HG02610 (cell line): ENCODE results near the gene FAM3A.

Experiments used
- ATAC-seq: cut with Tn5 transposase; IDR thresholded peaks from one replicate; pipeline ENCODE4 v1.9.1; 2021; ENCODE audit warnings: mild to moderate bottlenecking, moderate library complexity; ENCODE audit not compliant: unreplicated experiment

FAM3A gene

DNA sequence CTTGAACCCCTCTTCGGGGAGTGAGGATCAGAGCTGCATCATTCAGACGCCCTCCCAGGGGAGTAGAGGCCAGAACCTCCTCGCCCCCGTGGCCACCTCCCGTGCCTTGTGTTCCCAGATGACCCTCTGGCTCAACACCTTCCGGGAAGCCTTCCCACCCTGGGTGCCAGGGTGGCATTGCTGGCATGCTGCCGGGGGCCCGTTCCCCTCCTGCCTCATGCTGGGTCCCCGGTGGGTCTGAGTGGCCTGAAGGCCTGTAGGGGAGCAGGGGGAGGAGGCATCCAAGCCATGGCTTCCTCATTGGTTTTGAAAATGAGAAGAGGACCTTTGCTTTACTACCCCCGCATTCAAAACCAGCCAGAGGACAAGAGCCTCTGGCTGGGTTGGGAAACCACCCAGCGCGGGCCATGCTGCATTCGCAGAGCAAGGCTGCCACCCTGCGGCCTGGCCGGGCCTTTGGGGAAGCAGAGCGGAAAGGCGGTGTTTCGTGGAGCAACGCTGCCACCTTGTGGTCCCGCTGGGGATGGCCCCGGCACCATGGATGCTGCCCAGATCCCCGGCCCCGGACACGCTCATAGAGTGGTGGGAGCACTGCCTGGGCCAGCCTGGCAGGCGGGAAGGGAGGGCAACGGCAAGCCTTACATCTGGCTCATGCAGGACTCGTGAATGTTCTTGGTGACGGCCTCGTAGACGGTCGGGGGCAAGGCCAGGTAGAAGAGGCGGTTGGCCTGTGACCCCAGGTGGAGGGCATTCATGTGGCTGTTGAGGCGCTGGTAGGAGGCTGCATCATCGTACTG lies 18.7 kb upstream of the FAM3A start:
- ATAC-seq, result peak; percentile 68

DNA sequence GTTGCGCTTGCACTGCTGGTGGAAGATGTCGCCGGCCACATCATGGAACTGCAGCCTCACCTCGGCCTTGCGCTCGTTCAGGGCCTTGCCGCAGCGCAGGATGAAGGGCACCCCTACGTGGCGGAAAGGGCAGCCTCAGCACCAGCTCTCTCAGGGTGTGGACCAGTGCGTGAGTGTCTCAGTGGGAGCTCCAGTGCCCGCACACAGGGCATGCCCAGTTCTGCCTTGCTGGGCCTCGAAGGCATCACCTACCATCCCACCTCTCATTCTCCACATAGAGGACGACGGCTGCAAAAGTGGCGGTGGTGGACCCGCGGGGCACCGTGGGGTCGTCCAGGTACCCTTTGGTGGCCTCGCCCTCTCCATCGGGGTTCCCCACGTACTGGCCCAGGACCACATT lies 16.7 kb upstream of the FAM3A start:
- no peak for ATAC-seq

DNA sequence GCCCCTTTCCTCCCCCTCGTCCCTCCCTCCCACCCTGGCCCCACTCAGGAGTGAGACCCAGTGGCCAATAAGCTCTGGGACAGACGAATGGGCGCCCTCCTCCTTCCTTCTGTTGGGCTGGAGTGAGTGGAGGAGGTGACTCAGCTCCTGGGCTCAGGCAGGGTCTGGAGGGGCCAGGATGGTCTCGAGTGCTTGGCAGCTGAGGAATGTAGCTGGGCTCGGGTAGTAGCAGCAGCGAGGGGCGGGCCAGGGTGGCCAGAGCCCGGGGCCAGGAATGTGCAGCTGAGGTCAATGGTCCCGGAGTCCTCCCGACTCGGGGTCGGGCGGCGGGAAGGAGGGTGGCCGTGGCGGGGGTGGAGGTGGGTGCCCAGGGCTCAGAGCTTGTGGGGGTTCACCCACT lies 15.6 kb upstream of the FAM3A start:
- ATAC-seq, result no peak

DNA sequence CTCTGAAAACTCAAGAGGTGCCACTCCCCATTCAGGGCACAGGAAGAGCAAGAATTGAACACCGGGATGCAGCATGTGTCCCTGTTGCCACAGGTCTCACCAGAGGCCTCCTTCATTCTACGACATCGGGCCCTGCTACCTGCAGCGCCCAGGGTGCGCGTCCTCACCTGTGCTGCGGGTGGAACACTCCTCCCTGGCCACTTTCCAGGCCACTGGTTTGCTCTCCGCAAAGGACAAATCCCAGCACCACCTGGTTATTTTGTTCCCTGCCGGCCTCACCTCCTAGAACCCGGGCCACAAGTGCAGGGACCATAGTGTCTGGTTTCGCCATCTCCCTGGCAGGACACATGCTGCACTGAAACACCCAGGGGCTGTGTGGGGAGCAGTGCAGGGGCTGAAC lies 14.3 kb upstream of the FAM3A start:
- no peak for ATAC-seq

DNA sequence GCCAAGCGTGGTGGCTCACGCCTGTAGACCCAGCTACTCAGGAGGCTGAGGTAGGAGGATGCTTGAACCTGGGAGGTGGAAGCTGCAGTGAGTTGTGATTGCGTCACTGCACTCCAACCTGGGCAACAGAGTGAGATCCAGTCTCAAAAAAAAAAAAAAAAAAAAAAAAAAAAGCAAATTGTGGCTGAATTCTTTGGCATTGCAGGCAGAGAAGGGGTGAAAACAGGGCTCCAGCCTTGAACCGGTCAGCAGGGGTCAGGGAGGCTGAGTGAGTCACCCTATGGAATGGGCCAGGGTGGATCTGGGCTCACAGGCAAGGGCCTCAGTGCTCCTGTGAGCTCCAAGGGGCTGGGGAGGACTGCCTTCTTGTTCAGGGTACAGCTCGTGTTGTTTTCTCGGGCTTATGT lies 13.2 kb upstream of the FAM3A start:
- ATAC-seq, result no peak

DNA sequence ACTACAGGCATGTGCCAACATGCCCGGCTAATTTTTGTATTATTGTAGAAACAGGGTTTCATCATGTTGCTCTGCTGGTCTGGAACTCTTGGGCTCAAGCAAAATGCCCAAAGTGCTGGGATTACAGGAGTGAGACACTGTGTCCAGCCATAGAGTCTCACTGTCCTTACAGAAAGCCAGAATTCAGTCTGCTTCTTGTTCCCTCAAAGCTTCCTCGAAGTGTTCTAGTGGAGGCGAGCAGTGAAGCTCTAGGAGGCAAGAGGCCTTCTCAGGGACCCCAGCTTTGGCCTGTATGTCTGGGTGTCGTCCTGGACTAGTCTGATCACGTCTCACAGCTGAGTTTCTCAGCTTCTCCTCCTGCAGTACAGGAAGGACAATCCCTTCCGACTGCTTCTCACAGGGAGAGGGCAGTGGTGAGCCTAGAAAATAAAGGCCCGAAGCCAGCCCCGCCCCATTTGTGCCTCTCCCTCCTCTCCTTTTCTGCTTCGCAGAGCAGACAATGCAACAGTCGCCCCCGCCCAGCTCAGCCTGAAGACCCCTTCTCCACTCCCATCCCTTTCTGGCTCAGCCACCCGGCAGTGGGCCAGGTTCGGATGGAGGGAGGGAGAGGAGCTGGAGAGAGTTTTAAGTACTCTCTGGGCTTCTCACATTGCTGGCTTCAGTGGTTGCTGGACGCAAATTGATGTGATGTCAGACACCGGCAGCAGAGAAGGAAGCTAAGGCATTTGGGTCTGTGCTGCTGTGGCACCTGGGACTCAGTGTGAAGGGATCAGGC lies 11.1 kb upstream of the FAM3A start:
- peak; percentile 56 for ATAC-seq

DNA sequence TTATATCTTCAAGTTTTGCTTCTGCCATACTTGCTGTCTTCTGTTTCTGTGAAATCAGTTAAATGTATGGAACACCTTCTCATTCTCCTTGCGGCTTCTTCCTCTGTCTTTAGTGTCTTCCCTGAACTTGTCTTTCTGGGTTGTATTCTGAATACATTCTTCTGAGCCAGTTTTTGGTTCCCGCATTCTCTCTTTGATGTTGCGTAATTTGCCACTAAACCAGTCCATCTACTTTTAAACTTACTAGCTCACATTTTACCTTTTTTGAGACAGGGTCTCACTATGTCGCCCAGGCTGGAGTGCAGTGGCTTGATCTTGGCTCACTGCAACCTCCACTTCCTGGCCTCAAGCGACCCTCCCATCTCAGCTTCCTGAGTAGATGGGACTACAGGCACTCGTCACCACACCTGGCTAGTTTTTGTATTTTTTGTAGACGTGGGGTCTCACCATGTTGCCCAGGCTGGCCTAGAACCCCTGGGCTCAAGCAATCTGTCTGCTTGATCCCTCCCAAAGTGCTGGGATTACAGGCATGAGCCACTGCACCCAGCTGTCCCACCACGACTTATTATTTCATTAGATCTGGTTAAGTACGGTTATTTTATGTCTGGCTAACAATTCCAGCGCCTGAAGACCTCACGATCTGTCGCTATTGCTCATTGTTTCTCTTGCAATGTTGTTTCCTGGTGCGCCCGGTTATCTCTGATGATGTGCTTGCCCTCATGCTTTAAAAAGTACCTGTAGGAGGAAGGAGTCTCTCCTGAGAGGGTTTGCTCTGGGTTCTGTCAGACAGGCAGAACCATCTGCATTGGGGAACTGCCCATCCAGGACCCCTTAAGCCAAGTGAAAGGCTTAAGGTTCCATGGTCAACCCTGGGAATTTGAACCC lies 9.8 kb upstream of the FAM3A start:
- ATAC-seq, result no peak

DNA sequence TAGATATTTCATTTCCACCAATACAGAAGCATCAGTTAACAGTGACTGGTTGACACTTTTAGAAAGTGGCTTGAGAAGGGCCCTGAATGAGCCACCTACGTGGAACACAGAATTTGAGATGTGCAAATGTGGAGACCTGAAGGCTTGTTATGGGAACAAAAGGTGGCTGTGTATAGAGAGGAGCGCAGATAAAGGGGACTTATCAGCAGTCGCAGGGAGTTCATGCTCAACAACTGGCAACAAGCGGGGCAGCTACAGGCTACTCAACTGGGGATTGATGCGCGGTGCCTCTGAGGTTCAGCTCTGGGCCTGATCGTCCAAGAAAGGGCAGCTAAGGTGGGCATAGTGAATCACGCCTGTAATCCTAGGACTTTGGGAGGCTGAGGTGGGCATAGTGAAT lies 3.4 kb upstream of the FAM3A start:
- ATAC-seq, result no peak

DNA sequence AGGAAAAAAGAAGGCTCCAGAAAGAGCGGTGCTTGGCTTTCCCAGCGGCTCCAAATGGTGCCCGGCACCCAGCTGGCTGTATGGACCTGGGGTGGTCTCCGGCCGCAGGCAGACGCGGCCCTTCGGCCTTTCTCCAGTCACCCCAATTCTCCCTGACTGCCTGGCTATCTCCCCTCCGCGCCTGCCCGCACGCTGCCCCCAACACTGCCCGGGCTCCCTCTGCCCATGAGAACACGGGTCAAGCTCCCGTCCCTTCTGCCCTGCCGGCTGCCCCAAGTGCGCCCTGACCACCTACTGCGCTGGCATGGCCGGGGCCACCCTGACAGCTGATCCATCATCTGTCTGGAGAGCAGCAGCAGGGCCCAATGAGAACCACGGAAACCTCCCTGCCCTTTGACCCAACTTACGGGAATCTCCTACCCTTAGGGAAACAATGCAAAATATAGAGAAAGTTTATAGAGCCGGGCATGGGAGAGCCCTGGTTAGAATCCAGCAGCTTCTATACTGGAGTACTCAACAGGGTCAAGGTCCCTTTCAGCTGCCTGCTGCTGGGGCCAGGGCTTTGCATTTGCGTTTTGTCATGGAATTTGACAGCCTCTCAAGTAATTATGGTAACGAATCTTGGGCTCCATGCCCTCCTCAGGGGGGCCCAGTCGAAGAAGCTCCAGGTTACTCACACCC lies 1.2 kb upstream of the FAM3A start:
- no peak for ATAC-seq

DNA sequence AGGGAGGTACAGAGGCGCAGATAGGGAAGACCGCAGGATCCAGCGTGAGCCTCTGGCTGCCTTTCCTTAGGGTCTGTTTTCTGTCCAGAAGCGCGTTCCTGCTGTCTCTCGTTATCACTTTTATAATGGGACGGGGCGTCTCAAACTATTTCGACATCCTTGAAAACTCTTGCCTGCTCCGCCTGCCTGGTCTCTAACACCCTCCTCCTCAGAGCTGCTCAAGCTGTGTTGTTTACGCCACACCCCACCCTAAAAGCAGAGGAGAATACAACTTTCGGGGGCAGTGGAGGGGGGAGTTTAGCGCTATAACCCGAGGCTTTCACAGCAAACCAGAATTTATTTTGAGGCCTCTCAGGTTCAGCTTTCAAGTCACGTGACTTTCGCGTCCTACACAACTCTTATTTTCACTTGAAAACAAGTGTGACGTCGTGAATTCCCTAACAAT lies 646 bp upstream of the FAM3A start:
- ATAC-seq, result no peak

DNA sequence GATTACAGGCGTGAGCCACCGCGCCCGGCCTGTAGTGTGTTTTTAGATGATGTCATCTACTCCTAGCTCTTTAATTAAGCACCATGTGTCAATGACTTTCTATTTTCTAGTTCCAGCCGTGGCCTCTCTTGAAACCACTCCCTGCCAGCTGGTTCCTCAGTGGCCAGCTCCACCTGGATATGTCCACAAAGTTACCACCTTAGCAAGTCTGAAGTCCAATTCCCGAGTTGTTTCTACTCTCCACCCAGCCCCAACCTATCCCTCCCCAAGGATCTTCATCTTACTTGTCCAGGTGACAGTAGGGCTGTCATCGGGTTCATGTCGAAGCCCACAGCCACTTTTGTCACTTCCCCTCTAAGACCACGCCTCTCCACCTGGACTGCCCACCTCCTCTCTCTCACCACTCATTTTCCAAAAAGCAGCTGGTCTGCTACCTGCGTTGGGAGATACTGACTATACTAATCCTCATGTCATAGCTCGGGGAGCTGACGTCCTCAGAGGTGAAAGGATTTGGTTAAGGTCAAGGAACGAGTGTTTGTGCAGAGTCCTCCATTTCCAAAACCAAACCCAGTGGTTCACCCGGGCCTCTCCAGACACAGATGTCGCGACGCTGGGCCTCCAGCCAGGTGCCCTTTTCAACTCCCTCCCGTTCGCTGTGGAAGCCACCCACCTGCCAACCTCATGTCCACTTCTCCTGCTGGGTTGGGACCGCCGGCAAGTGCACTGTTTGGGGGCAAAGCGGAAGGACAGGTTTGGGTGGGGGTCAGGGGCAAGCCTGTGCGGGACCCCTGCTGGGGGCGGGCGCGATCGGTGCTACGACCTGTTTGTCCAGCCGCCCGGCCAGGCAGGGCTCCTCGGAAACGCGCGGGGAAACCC lies 704 bp downstream of the FAM3A start:
- no peak for ATAC-seq

DNA sequence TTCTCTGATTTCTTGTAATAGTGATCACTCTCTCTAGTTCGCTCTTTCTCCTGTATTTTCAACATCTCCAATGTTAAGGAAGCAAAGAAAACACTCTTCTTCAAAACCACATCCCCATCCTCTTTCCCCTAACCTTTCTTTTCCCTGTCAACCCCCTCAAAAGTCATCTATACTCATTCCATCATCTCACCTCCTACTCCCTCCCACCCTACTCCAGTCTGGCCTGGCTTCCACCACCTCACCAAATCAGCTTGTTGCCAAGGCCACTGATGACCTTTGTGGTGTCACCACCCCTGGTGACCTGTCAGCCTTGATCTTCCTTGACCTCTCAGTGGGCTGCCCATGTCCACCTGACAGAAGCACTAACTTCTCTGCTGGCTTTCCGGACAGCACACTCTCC lies 2.3 kb downstream of the FAM3A start:
- no peak for ATAC-seq

DNA sequence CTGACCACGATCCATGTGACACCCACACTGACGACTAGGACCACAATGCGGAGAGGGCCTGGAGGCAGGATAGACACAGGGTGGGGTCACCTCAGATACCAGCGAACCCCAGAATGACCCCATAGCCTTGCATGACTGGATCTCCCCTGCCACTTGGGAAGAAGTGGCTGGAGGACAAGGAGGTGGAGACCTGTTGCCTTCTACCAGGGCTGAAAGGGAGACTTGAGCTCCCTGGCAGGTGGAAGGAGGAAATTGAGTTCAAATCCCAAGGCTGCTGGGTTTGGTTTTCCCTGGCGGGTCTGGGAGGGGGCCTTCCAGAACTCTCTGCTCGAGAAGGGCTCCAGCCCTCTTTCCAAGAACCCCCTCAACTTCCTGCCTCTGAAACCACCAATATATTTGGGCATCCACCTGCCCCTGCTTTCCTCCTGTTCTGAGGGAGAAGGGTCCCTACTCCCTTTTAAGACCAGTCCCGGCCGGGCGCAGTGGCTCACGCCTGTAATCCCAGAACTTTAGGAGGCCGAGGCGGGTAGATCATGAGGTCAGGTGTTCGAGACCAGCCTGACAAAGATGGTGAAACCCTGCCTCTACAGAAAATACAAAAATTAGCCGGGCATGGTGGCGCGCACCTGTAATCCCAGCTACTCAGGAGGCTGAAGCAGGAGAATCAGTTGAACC lies 3.0 kb downstream of the FAM3A start:
- no peak for ATAC-seq

DNA sequence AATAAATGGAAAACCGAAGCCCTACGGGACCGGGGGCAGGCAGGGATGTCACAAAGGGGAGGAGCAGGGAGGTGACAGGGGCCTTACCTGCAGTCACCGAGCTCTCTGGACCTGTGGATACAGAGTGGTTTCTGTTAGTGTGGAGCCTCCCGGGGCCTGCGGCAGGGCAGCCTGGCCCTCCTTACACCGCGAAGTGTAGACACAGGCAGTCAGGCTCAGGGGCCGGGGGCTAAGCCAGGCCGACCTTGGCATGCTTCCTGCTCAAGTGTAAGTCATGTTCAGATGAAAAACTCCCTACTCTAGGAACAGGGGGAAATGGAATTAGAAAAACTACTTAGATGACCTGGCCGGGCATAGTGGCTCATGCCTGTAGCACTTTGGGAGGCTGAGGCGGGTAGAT lies 4.3 kb downstream of the FAM3A start:
- no peak for ATAC-seq

DNA sequence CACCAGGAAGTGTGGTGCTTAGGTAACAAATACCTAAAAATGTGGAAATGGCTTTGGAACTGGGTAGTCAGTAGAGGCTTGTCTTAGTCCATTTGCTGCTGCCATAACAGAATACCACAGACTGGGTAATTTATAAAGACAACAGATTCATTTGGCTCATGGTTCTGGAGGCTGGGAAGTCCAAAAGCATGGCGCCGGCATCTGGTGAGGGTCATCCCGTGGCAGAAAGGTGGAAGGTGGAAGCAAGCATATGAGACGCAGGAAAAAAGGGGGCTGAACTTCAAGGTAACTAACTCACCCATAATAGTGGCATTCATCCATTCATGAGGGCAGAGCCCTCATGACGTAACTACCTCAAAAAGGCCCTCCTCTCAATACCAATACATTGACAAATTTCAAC lies 6.6 kb downstream of the FAM3A start:
- ATAC-seq, result no peak

DNA sequence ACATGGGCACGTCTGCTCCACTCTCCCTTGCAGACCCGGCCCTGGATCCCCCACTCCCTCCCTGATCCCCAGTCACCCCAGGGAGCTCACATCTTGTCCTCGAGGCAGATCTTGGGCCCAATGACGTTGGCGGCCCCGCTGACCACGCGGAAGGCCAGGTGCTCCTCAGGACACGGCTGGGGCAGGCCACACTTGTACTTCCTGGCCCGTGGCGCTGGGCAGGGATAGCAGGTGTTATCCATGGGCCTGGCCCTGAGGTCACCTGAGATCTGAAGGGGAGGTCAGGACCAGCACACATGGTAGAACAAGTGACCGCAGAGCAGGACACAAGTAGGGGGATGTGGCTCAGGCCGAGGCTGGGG lies 7.7 kb downstream of the FAM3A start:
- no peak for ATAC-seq

DNA sequence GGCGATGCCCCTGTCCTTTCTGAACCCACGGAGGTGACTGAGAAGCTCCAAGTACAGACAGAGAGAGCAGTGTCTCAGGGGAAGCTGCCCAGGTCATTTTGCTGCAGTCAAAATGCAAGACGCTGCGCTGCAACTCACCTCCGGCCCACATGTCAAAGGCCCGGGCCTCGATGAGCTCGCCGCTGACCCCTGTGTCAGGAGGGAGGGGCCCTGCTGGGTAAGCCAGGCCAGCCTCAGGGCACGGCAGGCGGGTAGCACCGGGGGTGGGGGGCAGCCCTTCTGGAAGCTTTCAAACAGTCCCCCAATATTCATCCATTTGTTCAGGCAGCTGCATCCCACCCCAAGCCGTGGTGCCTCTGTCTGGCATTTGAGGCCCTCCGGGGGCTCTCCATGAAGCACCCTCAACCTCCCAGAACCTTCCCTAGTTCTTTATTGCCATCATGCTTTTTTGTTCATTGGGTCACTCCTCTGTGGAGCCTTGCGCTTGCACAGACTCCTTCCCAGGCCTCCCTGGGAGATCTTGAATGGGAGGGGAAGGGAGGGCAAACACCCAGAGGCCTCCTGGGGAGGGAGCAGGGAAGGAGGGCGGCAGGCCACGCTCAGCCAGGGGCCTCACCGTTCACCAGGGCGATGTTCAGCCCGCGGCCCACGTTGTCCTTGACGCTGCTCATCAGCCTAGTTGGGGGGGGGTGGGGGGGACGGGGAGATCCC lies 8.2 kb downstream of the FAM3A start:
- no peak for ATAC-seq

DNA sequence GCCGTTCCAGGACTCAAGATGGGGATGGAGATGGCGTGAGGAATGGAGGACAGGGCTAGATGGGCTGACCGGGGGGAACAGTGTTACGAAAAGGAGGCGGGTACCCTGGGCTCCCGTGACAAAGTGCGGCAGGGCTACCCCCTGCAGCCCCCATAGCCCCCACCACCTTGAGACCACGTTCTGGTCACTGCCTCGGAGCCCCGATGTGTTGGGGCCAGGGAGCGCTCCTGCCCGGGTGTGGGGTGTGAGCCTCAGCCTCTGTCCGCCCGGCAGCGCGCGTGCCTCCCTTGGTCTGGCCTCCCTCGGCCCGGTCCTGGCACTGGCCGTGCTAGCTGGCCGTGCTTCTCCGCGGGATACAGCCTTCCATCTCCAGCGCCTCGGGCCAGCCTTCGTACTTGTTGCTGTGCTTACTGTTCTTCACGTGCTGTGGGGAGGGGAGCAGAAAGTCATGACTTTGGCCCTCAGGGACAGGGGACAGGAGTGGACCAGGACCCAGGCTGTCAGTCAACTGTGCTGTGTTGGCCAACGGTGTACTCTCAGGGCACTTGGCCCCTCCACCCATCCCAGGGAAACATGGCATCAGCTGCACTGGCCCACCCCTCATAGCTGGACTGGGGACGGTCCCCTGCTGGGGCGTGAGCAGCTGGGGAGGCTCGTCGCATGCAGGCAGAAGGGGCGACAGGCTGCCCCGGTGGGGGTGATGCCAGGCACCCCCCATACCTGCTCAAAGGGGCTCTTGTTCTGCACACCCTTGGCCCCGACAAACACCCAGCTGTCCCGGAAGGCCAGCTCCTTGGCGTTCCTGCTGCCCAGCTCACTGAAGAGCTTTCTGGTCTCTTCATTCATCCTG lies 9.3 kb downstream of the FAM3A start:
- no peak for ATAC-seq
